AML-193 (cell line): ENCODE data around the gene ACRV1.
"Not testable (repeated sequence)": the region's sequence is repeated elsewhere in the genome, so short reads cannot be mapped to it uniquely, and the experiment has no call there.

Experiments used
- DNase-seq, 2 experiments: peaks; one replicate each; lab custom pipeline; 2025; lab: John Stamatoyannopoulos, UW

ACRV1 gene, protein sequence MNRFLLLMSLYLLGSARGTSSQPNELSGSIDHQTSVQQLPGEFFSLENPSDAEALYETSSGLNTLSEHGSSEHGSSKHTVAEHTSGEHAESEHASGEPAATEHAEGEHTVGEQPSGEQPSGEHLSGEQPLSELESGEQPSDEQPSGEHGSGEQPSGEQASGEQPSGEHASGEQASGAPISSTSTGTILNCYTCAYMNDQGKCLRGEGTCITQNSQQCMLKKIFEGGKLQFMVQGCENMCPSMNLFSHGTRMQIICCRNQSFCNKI

DNA sequence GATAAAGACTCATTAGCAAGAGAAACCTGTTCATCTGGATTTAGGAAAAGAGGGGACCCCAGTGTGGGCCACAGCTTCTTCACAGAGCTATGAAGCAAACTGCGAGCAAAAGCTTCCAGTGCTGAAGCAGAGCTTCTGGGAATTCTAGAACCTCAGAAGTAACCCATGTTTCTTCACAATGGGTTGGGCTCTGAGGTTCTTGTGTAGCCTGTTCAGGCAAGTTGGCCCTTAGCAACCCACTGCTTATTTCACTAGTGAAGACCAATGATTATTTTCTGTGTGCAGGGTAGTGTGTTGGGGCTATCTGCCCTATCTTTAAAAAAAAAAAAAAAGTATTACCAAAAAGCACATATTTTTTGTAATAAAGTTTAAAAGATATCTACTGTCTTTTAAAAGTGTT is at the start of gene ACRV1:
Gene ACRV1, minus strand, starts transcription at position 101 of the 400 bp plus-strand sequence. Its CDS starts 67 bp downstream, at position 34.
- DNase-seq, result no peak

DNA sequence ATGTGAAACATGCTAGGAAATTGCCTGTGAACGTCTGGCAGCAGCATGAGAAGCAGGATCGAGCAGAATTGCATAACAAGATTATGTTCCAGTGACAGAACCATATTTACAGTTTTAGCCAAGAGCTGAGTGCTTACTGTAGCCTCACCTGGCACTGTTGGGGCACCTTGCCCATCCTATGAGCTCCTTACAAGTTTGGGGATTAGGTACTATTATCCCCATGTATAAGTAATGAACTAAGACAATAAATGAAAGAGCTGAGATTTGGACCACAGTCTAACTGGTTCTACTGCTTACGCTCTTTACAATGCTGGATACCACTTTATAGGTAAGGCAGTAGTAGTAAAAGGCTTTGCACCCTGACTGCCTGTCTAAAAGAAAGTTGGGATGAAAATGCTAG is 48.3 kb upstream of the ACRV1 start:
- no peak for DNase-seq

DNA sequence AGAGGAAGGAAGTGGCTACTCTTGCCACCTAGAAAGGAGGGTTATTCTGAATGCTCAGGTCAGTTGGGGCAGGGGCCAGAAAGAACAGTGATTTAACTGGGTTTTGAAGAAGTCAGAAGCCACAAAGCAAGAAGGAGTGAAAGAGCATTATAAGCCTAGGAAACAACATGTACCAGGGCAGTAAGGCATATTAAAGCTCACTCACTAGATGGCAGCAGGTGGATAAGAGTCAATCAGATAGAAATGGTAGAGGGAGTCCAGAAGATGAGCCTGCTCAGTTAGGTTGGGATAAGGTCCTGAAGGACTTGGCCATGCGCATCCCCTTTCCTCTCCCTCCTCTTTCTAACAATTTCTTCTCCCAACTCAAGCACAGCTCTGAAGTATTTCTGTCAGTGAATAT is 43.5 kb upstream of the ACRV1 start:
- DNase-seq, result peak in 1 of 2 experiments; percentile 13

DNA sequence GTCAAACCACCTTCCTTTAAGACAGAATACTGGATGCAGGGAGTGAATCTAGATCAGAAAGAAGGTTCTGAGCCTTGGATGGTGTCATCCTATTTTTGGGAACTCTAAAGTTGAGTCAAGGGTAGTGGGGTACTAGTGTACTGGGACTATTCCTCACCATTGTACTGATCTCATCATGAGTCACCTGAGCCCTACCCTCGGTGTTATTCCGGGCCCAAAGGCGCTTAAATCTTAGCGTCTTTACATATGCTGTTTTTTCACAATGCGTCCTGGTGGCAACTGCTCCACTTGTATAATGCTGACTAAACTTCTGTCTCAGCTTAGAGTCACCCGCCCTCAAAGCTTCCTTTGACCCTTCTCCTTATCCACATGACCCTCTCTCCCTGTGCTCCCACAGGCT is 40.1 kb upstream of the ACRV1 start:
- no peak for DNase-seq

DNA sequence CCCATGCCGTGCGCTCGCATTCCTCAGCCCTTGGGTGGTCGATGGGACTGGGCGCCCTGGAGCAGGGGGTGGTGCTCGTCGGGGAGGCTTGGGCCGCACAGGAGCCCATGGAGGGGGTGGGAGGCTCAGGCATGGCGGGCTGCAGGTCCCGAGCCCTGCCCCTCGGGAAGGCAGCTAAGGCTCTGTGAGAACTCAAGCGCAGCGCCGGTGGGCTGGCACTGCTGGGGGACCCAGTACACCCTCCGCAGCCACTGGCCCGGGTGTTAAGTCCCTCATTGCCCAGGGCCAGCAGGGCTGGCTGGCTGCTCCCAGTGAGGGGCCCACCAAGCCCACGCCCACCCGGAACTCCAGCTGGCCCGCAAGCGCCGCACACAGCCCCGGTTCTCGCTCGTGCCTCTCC is 24.0 kb upstream of the ACRV1 start:
- not testable (repeated sequence) for DNase-seq

DNA sequence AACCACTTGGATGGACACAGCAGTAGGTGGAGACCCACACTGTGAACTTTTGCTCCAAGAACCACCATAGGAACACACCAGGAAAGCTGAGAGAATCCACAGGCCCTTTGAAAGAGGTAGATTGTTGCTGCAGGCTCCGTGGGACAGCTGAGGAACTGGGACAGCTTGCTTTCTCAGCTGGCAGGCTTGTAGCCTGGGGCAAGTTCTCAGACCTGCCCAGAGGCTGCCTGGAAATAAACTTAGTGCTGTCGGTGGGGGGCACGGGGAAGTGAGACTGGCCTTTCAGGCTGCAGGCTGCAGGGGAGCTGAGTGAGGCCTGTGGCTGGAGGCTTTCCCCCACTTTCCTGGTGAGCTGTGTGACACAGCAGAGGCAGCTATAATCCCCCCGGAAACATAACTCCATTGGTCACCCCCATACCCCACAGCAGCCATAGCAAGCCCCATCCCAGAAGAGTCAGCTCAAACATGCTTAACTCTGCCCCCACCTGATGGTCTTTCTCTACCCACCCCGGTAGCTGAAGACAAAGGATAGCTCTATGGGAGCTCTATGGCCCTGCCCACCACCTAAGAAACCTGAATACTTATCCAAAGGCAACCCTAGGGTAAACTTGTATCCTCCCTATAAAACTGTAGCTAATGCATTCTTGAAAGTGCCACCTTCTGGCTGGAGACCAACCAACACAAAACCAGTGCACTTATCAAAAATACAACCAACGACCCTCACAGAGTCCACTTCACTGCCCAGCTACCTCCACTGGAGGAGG is 21.4 kb upstream of the ACRV1 start:
- no peak for DNase-seq

DNA sequence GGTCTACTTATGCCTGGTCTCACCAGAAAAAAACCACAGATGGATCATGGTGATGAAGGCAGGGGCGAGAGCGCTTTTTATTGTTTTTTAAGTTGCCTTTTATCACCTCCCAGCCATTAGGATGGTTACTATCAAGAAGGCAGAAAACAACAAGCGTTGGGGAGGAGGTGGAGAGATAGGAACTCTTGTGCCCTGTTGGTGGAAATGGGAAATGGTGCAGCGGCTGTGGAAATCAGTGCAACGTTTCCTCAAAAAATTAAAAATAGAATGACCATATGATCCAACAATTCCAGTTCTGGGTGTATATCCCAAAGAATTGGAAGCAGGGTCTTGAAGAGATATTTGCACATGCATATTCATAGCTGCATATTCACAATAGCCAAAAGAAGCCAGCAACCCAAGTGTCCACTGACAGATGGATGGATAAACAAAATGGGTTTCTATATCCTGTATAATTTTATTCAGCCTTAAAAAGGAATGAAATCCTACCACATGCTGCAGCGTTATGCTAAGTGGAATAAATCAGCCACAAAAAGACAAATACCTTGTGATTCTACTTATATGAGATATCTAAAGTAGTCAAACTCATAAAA is 20.5 kb upstream of the ACRV1 start:
- DNase-seq, result no peak

DNA sequence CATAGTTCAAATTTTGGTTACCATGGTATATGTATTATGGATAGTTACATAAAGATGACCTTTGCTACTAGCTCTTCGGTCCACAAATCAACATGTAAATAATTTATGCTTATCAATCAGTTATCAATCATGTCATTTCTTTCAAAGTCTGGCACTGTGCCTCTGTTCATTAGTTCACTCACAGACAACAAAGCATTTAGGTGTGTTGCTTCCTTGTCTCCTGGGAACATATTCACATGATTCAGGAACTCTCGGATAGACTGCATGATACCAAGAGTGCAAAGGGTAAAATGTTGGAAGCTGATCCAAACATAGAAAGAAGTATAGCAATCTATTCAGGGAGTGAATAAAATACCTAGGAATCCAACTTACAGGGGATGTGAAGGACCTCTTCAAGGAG is 14.3 kb upstream of the ACRV1 start:
- DNase-seq, result no peak

DNA sequence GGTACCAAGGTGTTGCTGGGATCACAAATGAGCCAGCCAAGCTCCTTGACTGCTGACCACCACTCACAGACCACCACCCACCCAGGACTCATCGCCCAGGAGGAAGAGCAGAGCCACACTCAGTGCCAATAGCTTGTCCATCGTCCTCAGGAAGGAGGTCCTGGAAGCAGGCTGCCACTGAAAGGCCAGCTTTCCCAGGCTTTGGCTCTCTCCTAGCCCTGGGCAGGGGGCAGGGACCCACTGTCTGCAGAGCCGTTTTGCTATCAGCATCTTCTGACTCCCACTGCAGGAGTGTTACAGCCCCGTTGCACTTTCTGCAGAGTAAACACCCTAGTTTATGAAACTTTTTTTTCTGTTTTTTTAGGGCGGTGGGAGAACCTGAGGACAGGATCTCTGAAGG is 12.2 kb upstream of the ACRV1 start:
- no peak for DNase-seq

DNA sequence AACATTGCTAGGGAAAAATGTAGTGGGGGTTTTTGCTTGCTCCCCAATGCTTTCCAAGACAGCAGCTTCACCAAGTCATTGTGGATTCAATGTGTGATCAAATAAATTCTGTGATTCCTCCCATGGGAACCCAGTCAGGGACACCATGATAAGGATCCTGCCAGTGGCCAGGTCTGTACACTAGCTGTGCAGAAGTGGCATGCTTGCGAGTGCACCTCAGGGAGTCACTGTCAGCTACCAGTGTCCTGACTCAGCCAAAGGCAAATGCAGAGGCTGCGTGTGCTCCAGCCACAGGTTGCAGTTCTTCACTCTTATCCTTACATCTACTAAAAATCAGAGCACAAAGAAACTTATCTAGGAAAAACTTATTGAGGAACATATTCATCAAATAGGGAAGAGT is 9.4 kb upstream of the ACRV1 start:
- no peak for DNase-seq

DNA sequence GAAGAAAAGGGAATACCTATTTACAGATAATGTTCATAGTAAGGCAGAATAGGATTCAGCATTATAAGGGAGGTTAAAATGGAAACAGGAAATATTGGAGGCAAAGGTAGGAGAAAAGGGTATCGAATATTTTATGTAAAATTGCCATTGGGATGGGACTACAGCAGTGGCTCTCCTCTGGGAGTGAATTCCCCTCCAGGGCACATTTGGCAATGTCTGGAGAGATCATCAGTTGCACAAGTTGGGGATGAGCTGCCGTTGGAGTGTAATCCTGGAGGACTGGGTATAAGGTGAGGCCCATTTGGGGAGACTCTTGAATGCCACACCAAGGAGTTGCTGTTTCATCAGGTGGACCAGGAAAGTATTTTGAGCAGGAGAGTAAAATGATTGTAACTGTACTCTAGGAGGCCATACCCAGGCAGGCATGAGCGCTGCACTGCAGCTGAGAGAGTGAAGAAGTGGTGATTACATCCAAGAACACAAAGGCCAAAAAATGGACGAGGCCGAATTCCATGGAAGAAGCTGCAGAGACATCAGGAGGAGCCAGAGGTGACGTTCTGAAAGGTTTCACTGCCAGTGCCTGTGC is 8.7 kb upstream of the ACRV1 start:
- no peak for DNase-seq

DNA sequence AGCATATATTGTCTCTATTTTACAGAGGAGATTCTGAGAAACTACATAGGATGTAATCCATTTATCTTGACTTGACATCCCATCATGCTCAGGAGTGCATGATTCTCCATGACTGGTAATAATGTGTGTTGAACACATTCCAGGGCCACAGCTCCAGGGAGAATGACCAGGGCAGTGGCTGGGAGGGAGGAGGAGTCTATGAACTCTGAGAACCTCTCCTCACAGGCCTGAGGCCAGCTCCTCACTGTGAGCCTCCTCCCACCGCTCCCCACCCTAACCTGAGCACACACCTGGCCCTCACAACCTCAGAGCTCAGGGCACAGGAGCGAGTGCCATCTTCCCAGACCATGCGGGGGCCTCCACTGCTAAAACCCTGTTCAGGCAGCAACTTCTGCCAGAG is 8.0 kb upstream of the ACRV1 start:
- DNase-seq, result no peak

DNA sequence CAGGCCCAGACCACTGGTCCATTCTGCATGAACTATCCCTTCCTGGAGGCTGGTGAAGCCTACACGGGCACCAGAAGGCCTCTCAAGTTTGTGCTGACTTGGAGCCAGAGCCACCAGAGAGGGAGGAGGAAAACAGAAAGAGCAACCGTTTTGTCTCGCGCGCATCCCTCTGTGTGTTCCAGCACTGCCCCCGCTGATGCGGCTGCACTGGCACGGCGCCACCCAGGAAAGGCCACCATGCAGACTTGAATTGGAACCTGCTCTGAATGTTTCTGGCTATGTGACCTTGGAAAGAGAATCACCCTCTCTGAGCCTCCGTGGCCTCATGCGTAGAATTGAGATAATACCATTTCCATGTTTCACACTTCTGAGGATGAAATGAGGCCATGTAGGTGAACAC is 7.4 kb upstream of the ACRV1 start:
- no peak for DNase-seq

DNA sequence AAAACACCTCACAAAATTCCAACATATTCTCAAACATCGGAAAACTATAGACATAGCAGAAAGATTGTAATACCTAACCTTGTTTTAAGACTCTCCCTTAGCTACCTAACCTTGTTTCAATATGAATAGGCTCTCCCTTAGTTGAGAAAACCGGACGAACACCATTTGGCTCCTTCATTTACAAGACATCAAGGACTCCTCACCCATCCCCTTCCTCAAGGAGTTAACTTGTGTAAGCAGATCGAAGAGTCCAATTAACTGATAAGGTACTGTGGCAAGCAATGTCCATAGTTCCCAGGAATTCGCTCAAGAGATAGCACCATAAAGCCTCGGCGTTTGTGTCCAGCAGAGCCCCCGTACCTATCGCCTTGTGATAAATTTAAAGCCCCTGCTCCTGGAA is 4.6 kb upstream of the ACRV1 start:
- DNase-seq, result no peak

DNA sequence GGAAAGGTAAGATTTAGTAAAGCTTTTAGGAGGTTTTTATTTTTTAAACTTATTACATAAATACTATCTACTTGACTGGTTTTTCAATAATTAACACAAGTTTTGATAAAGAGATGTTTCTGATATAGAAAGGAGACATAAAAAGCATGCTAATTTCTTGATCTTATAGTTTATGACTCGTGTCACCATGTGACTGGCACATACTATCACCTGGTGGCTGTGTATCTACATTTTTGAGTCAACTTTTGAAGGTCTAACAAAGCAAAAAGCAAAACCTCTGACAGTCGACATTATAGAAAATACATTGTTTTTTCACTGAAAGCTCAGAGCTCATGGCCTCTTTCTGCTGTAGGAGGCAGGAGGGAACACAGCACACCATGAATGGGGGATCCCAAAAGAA is 810 bp downstream of the ACRV1 start:
- no peak for DNase-seq

DNA sequence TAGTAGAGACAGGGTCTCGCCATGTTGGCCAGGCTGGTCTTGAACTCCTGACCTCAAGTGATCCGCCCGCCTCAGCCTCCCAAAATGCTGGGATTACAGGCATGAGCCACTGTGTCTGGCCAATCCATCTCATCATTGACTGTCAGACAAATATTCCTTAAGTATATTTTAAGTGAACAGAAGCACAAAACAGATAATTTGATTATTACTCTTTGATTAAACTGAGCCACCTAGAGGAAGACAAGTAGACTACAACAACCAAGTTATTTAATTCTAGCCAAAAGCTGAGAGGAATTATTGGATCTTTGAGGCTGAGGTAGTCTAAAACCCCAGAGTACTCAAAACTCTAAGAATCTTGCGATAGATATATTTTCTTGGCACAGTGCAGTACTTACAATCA is 1.2 kb downstream of the ACRV1 start:
- DNase-seq, result peak; percentile 7 to 16

DNA sequence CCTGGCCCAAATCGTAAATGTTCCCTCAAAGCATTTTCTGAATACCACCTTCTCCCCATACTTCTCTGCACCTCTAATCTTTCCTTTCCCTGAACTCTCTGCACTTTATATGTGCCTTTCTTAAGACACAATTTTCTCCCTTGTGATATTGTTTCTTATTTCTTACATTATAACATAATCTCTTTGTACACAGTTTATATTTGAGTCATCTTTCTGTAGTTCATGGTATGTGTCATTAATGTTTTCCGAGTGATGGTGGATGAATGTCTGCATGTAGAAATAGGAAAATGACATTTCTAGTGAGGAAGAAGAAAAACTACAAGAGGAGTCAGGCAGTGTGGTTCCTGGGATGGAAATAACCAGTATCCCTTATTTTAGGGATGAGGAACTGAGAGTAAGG is 5.5 kb downstream of the ACRV1 start:
- DNase-seq, result no peak

DNA sequence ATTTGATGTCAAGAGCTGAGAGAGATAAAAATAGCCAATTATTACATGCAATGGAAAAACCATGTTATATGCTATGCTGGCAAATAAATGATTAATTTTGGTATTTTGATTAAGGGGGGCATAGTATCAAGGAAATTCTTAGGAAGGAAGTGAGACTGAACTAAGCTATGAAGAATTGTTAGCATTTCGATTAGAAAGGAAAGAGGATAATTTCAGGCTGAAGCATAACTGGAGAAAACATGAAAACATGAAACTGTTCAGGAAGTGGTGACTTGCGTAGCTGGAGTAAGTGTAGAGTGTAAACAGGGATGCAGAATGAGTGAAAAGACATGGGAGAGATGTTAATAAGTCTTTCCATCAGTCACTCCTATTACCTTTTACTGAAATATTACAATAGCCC is 6.4 kb downstream of the ACRV1 start:
- no peak for DNase-seq

DNA sequence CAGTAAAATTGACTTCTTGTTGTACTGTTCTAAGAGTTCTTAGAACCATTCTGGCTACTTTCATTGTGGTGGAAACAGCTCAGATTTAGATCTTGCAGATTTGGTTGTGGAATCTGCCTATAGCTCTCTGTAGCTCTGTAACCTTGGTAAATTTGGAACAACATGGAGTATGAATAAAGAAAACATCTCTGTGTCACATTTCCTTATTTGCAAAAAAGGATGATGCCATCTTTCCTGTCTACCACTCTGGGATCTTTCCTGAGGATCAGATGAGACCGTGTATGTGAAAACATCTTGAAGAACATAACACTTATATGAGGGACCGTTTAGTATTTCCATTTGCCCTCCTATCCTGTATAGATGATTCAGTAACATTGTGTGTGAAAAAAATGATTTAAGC is 9.1 kb downstream of the ACRV1 start:
- DNase-seq, result no peak

DNA sequence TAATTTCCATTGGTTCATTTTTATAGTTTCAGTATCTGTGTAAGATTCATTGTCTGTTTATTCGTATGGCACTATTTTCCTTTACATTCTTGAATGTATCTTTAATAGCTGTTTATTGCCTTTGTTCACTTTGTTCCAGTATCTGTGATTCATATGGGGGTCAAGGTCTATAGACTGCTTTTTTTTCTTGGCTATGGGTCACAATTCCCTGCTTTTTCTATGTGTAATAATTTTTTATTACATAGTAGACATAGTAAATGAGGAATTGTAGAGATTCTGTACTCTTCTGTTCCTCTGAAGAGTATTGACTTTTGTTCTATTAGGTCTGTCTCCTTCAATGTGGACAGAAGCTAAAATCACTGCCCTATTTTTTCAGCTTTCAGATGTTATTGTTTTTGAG is 10.5 kb downstream of the ACRV1 start:
- DNase-seq, result no peak

DNA sequence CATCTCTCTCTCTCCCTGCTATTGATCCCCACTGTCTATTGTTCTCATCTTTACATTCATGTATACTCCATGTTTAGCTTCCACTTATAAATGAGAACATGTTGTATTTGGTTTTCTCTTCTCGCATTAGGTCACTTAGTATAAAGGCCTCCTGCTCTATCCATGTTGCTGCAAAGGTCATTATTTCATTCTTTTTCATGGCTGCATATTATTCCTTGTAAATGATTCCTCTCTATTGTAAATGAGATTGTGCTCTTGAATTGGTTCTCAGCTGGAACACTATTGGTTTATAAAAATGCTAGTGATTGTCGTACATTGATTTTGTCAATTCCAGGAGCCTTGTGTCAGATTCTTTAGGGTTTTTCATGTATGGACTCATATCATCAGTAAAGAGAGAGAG is 13.5 kb downstream of the ACRV1 start:
- DNase-seq, result no peak

DNA sequence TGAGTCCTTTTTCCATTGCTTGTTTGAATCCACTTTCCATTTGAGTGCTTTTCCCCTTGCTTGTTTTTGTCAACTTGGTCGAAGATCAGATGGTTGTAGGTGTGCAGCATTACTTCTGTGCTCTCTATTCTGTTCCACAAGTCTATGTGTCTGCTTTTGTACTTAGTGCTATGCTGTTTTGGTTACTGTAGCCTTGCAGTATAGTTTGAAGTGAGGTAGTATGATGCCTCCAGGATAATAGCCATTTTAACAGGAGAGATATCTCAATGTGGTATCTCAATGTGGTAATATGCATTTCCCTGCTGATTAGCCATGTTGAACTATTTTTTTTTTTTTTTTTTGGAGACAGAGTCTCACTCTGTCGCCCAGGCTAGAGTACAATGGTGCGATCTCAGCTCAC is 16.7 kb downstream of the ACRV1 start:
- DNase-seq, result no peak

DNA sequence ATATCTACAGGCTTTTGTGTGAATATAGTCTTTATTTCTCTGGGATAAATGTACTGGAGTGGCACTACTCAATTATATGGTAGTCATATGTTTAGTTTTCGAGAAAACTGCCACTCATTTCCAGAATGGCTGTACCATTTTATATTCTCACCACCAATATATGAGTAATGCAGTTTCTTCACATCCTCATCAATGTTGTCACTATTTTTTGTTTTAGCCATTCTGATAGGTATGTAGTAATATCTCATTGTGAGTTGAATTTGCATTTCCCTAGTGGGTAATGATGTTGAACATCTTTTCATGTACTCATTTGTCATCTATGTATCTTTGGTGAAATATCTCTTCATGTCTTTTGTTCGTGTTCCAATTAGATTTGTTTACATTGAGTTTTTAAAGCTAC is 18.0 kb downstream of the ACRV1 start:
- no peak for DNase-seq
